ENCODE results near the gene CSF3. TPM values are rescaled to one million over a fixed set of nuclear protein-coding genes. Genes with fewer than 3 reads are reported as not detected.
A peak's percentile ranks its signal among the peaks of the same experiment; 100 is the strongest.

The CSF3 gene
- total RNA-seq, 4 donors from 2014 or later: 4.0 TPM; not detected in 3

DNA sequence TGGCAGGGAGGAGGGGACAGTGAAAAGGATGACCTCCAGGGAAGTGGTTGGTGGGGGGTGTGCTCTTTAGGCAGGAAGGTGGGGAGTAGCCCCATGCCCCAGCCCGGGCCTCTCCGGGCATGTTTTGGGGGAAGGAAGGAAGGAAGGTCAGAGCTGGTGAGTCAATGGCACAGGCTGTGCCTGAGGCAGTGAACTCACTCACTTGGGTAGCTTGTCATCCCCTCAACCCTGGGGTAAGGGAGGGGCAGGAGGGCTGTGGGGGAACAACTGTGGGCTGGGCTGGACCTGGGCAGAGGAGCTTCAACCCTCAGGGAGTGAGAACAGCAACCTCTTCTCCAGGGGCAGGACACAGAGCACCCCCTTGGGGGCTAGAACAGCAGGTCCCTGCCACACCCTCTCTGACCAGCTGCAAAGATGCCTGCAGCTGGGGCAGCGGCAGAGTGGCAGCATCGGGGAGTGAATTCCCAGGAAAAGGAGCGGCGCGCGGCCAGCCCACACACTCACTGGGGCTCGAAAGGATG lies 6.3 kb downstream of the CSF3 start:
- intact Hi-C loops (cut with DNase I): no loop called here
- Histone ChIP-seq H3K4me1 (peaks cover 16 to 96% (median 67%) of the 10 kb centered on the region in 3 donors), H3K9me3 (no peaks in the 10 kb centered on the region), H3K27ac (peak overlapping the region; percentile 12 to 77 (median 44)), H3K27me3 (no peaks in the 10 kb centered on the region), H3K4me3 (no peak overlapping the region), H3K36me3 (peaks cover 9 to 87% (median 27%) of the 10 kb centered on the region in 3 donors)
- TF ChIP-seq, protein P1, sequence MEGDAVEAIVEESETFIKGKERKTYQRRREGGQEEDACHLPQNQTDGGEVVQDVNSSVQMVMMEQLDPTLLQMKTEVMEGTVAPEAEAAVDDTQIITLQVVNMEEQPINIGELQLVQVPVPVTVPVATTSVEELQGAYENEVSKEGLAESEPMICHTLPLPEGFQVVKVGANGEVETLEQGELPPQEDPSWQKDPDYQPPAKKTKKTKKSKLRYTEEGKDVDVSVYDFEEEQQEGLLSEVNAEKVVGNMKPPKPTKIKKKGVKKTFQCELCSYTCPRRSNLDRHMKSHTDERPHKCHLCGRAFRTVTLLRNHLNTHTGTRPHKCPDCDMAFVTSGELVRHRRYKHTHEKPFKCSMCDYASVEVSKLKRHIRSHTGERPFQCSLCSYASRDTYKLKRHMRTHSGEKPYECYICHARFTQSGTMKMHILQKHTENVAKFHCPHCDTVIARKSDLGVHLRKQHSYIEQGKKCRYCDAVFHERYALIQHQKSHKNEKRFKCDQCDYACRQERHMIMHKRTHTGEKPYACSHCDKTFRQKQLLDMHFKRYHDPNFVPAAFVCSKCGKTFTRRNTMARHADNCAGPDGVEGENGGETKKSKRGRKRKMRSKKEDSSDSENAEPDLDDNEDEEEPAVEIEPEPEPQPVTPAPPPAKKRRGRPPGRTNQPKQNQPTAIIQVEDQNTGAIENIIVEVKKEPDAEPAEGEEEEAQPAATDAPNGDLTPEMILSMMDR (IDR thresholded peaks at IDR 0.05): no peak
- no peak for TF ChIP-seq POLR2A (IDR thresholded peaks at IDR 0.05)
- DNase-seq: no peak
- 29 to 46% methylated on average over 2 to 7 of the region's 9 CpGs for WGBS, 2 donors

DNA sequence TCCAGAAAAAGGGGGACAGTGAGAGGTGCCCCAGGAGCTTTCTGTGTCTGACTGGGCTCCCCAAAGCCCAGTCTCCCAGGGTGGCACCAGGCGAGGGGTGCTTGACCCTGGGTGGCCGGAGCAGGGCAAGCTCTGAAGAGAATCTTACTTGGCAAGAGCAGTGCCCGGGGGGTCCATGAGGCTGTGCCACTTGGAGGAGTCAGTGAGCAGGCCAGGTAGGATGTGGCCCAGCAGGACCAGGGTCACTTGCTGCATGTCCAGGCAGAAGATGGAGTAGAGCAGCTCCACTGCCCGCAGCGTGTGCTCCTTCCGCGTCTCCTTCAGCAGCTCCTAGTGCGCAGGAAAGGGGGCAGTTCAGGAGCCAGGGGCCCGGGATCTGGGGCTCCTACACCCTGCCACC lies 7.3 kb downstream of the CSF3 start:
- TF ChIP-seq, protein P1 (IDR thresholded peaks at IDR 0.05): no peak
- TF ChIP-seq POLR2A (IDR thresholded peaks at IDR 0.05): no peak
- H3K36me3 ChIP-seq: peaks cover 9 to 93% (median 30%) of the 10 kb centered on the region in 3 donors

DNA sequence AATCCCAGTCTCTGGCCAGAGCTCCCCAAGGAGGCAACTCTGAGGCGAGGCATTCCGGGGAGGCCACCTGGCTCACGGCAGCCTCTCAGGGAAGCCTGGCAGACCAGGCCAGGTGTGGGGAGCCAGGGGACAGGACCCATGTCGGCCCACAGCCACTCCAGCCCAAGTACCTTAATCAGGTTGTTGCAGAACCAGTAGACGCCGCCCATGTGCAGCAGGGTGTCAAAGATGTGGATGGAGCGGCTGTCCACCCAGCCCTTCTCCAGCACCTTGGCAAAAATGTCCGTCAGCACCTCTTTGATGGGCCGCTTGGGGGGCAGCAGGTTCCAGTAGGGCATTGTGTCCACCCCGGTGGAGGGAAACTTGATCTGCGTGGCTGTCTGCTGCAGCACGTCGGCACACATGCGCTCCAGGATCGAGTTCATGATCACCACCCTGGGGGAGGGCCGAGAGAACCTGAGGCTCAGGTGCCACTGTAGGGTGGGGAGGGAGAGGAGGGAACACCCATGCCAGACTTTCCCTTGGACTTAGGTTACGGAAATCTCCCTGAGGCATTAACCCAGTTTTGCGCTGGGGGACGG lies 7.8 kb downstream of the CSF3 start:
- peaks cover 9 to 97% (median 30%) of the 10 kb centered on the region in 3 donors for H3K36me3 ChIP-seq
- intact Hi-C loops (cut with DNase I): no loop called here
- H3K27ac ChIP-seq: peak overlapping the region in 2 of 4 donors; percentile 25 to 77
- no peaks in the 10 kb centered on the region for H3K27me3 ChIP-seq
- no peaks in the 10 kb centered on the region for H3K9me3 ChIP-seq
- no peak for TF ChIP-seq POLR2A (IDR thresholded peaks at IDR 0.05)
- TF ChIP-seq, protein P1 (IDR thresholded peaks at IDR 0.05): no peak
- 51 to 74% methylated on average over 2 to 11 of the region's 19 CpGs for WGBS, 2 donors
- H3K4me3 ChIP-seq: no peak overlapping the region
- DNase-seq: no peak
- H3K4me1 ChIP-seq: peaks cover 20 to 93% (median 70%) of the 10 kb centered on the region in 3 donors

More for the DNA sequence above, 7.3 kb downstream of the CSF3 start:
- H3K27ac ChIP-seq: peak overlapping the region in 3 of 4 donors; percentile 13 to 77 (median 74)
- intact Hi-C loops (cut with DNase I): no loop called here
- peaks cover 20 to 98% (median 75%) of the 10 kb centered on the region in 3 donors for H3K4me1 ChIP-seq
- 78% methylated on average over 8 of the region's 9 CpGs; no CpG with 5 or more reads in 1 of the 2 donors for WGBS, 2 donors
- no peak for DNase-seq
- no peak overlapping the region for H3K4me3 ChIP-seq
- H3K9me3 ChIP-seq: no peaks in the 10 kb centered on the region
- no peaks in the 10 kb centered on the region for H3K27me3 ChIP-seq

- Histone ChIP-seq H3K27ac (peak overlapping the region in 3 of 4 donors; percentile 25 to 77 (median 33)), H3K36me3 (peaks cover 13 to 97% (median 35%) of the 10 kb centered on the region in 3 donors), H3K9me3 (no peaks in the 10 kb centered on the region), H3K27me3 (no peaks in the 10 kb centered on the region), H3K4me3 (no peak overlapping the region), H3K4me1 (peaks cover 20 to 86% (median 64%) of the 10 kb centered on the region in 3 donors)
- WGBS, 2 donors: 49 to 65% methylated on average over 9 to 10 of the region's 10 CpGs
- intact Hi-C loops (cut with DNase I): no loop called here
- TF ChIP-seq POLR2A (IDR thresholded peaks at IDR 0.05): no peak
- TF ChIP-seq, protein P1 (IDR thresholded peaks at IDR 0.05): no peak
- no peak for DNase-seq
Measured at GRCh38 chr17:40023590-40024292, 8.5 kb downstream of the CSF3 start.

- Histone ChIP-seq H3K9me3 (no peaks in the 10 kb centered on the region), H3K36me3 (peaks cover 20 to 97% (median 34%) of the 10 kb centered on the region in 3 donors), H3K4me1 (peaks cover 20 to 75% (median 55%) of the 10 kb centered on the region in 3 donors), H3K4me3 (no peak overlapping the region), H3K27me3 (no peaks in the 10 kb centered on the region), H3K27ac (no peak overlapping the region)
- TF ChIP-seq, protein P1 (IDR thresholded peaks at IDR 0.05): no peak
- TF ChIP-seq POLR2A (IDR thresholded peaks at IDR 0.05): no peak
- intact Hi-C loops (cut with DNase I): no loop called here
- DNase-seq: no peak
- 66 to 83% methylated on average over 7 to 8 of the region's 8 CpGs for WGBS, 2 donors
Measured at GRCh38 chr17:40024901-40025300, 9.7 kb downstream of the CSF3 start.

Measured in esophagus squamous epithelium (tissue), 5 donors.